ENCODE data around the gene FAM3B. TPM values are rescaled to one million over a fixed set of nuclear protein-coding genes. Genes with fewer than 3 reads are reported as not detected.

The FAM3B gene
- total and polyA plus RNA-seq, 2 of the 4 experiments (the other 2 are of a cell fraction) = not detected

GRCh38 chr21:41290106-41290799 lies 26.3 kb upstream of the FAM3B start:
- Histone ChIP-seq H4K8ac (ENCODE audit: low read depth in 2 of 2, low read length in 2 of 2) (no peak overlapping the region), H2BK5ac (ENCODE audit: low read depth, low read length, poor library complexity, severe bottlenecking) (no peak overlapping the region), H2AK9ac (replicated peaks; ENCODE audit: low read depth, low read length, poor library complexity) (no peak overlapping the region), H3K4ac (ENCODE audit: low read depth, low read length) (no peak overlapping the region), H3K27ac (ENCODE audit: insufficient read depth, low read length) (no peak overlapping the region), H3K18ac (ENCODE audit: low read depth, low read length) (no peak overlapping the region), H4K20me1 (ENCODE audit: insufficient read depth, low read length) (no peaks in the 10 kb centered on the region), H2BK15ac (ENCODE audit: low read depth, low read length) (no peak overlapping the region), H4K91ac (ENCODE audit: insufficient read depth, low read depth, low read length) (no peak overlapping the region), H3K27me3 (ENCODE audit: control insufficient read depth, insufficient read depth, low read length) (peaks cover 12% of the 10 kb centered on the region), H3K79me1 (ENCODE audit: low read depth in 1 of 2, low read length in 2 of 2) (no peaks in the 10 kb centered on the region), H2AFZ (replicated peaks; ENCODE audit: low read length, poor library complexity) (no peak overlapping the region), H3K36me3 (ENCODE audit: control insufficient read depth, insufficient read depth, low read length) (no peaks in the 10 kb centered on the region), H2BK120ac (ENCODE audit: low read depth, low read length) (no peak overlapping the region), H3K14ac (replicated peaks; ENCODE audit: low read depth, low read length) (no peak overlapping the region), H3K23ac (ENCODE audit: low read depth, low read length) (no peak overlapping the region), H3K9me3 (ENCODE audit: control insufficient read depth, insufficient read depth, low read length) (no peaks in the 10 kb centered on the region), H4K5ac (ENCODE audit: low read depth, low read length) (no peak overlapping the region), H3K9ac (ENCODE audit: low read depth, low read length) (no peak overlapping the region), H3K56ac (ENCODE audit: extremely low read depth, insufficient read depth, low read length) (no peak overlapping the region), H2BK20ac (ENCODE audit: low read depth, low read length) (no peak overlapping the region), H3K4me2 (ENCODE audit: low read depth, low read length) (no peak overlapping the region; the same call in 1 of the 2 replicates), H3K9me1 (ENCODE audit: insufficient read depth, low read length) (no peaks in the 10 kb centered on the region), H3K4me1 (ENCODE audit: control insufficient read depth, insufficient read depth, low read length) (no peaks in the 10 kb centered on the region), H3K4me3 (ENCODE audit: insufficient read depth, low read depth, low read length) (no peak overlapping the region), H2AK5ac (ENCODE audit: low read depth, low read length) (no peak overlapping the region)
- POLR2A ChIA-PET (ENCODE audit: unreplicated experiment) = no interaction called here
- 83% methylated on average over 2 of the region's 24 CpGs; no CpG with 5 or more reads in 1 of the 2 experiments for WGBS, 2 experiments (ENCODE audit: extremely low coverage in 2 of 2, insufficient read length in 1 of 2)
- CTCF ChIA-PET = interaction anchor here (0.8 kb wide), 1 partner anchor 259 kb away, joined by 3 read pairs; no protein-coding TSS in a partner anchor
- dilution Hi-C loops (cut with HindIII; ENCODE audit: low sequenced_read_pairs, unreplicated experiment) (no loop called here), intact Hi-C loops (cut with micrococcal nuclease) (no loop called here), in situ Hi-C loops (cut with MboI; ENCODE audit: low sequenced_read_pairs) (loop anchor here (25.0 kb wide), 1 partner anchor 497 kb away; no protein-coding TSS in a partner anchor)
- no peak for TF ChIP-seq USF2 (IDR thresholded peaks at IDR 0.05; ENCODE audit: low read depth, low read length)
- DNase-seq (no peak), ATAC-seq (ENCODE audit: low read depth) (no peak)
- no TSS peak for BruUV-seq (replicated peaks)

Data from IMR-90 (cell line).